CD1c-positive myeloid dendritic cell (primary cell): ENCODE data around the gene SMARCD3.

Source experiments
- DNase-seq: peaks from one replicate; pipeline ENCODE4 v3.0.0-alpha.2; 2016; ENCODE audit errors: extremely low spot score

The SMARCD3 gene

GRCh38 chr7:151210087-151210854, 38.2 kb downstream of the SMARCD3 start, which contains the start of gene H2BK1:
TSS of gene H2BK1 (minus strand) at chr7:151210488. CDS start at chr7:151210318, 170 bp downstream.
- no peak for DNase-seq

- no peak for DNase-seq
Observed at GRCh38 chr7:151209588-151209987, 38.9 kb downstream of the SMARCD3 start.

GRCh38 chr7:151208253-151208862, 40.1 kb downstream of the SMARCD3 start:
- DNase-seq: no peak

GRCh38 chr7:151207804-151208203, 40.7 kb downstream of the SMARCD3 start:
- no peak for DNase-seq

- DNase-seq: no peak
Observed at GRCh38 chr7:151207315-151207714, 41.2 kb downstream of the SMARCD3 start.

- DNase-seq: no peak
Observed at GRCh38 chr7:151206914-151207313, 41.6 kb downstream of the SMARCD3 start.

- DNase-seq: no peak
Observed at GRCh38 chr7:151205730-151206129, 42.8 kb downstream of the SMARCD3 start.

- no peak for DNase-seq
Observed at GRCh38 chr7:151204383-151205032, 44.0 kb downstream of the SMARCD3 start.

- DNase-seq: no peak
Observed at GRCh38 chr7:151202836-151203235, 45.7 kb downstream of the SMARCD3 start.

GRCh38 chr7:151201751-151202150, 46.7 kb downstream of the SMARCD3 start:
- DNase-seq: no peak

GRCh38 chr7:151201344-151201743, 47.1 kb downstream of the SMARCD3 start:
- no peak for DNase-seq

GRCh38 chr7:151198945-151199848, 49.3 kb downstream of the SMARCD3 start:
- no peak for DNase-seq

- no peak for DNase-seq
Observed at GRCh38 chr7:151197932-151198331, 50.6 kb downstream of the SMARCD3 start.

GRCh38 chr7:151195616-151196450, 52.7 kb downstream of the SMARCD3 start:
- no peak for DNase-seq

- no peak for DNase-seq
Observed at GRCh38 chr7:151194188-151194587, 54.3 kb downstream of the SMARCD3 start.

GRCh38 chr7:151193203-151193978, 55.1 kb downstream of the SMARCD3 start:
- DNase-seq: no peak

GRCh38 chr7:151192002-151192539, 56.4 kb downstream of the SMARCD3 start:
- DNase-seq: no peak

- no peak for DNase-seq
Observed at GRCh38 chr7:151191544-151191943, 57.0 kb downstream of the SMARCD3 start.

- DNase-seq: no peak
Observed at GRCh38 chr7:151189038-151189437, 59.5 kb downstream of the SMARCD3 start.
